Measurements from ENCODE around the gene SMARCB1. TPM values are rescaled to one million over a fixed set of nuclear protein-coding genes. Genes with fewer than 3 reads are reported as not detected.

Gene SMARCB1
- total and polyA plus RNA-seq, 2 donors (not counting 3 experiments of a cell fraction or from before 2014, with no cell fraction given) = 113 to 148 TPM

DNA sequence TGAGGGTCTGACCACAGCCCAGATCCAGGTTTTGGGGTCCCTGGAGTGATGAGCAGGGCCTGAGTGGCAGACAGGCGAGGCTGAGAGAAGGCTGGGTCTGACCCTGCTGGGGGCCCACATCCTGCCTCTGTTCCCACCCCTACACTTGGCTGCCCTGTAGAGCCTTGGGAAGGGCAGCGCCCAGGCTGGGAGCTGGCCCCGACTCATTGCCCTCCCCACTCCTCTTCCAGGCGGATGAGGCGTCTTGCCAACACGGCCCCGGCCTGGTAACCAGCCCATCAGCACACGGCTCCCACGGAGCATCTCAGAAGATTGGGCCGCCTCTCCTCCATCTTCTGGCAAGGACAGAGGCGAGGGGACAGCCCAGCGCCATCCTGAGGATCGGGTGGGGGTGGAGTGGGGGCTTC, 47.1 kb downstream of the SMARCB1 start:
- DNase-seq (ENCODE audit: low read depth, low spot score) = no peak
- Histone ChIP-seq H3K36me3 (ENCODE audit: control insufficient read depth in 2 of 2, extremely low read depth in 1 of 2, insufficient read depth in 2 of 2, low read length in 2 of 2) (peaks cover 12 to 43% of the 10 kb centered on the region in 2 experiments), H3K79me2 (ENCODE audit: control insufficient read depth, insufficient read depth, low read length) (no peaks in the 10 kb centered on the region), H2AFZ (ENCODE audit: low read depth, low read length) (no peak overlapping the region), H3K4me3 (replicated peaks in 1 of 3; ENCODE audit: insufficient read depth in 1 of 3, low read depth in 1 of 3, low read length in 3 of 3) (no peak overlapping the region), H3K27me3 (ENCODE audit: control insufficient read depth in 2 of 2, insufficient read depth in 2 of 2, low read length in 2 of 2) (no peaks in the 10 kb centered on the region), H3K27ac (ENCODE audit: insufficient read depth, low read depth, low read length) (no peak overlapping the region), H3K4me1 (ENCODE audit: control insufficient read depth, extremely low read depth, insufficient read depth, low read length) (peaks cover 2% of the 10 kb centered on the region), H3K9me1 (replicated peaks; ENCODE audit: control insufficient read depth, extremely low read depth, insufficient read depth, low read length) (no peaks in the 10 kb centered on the region), H3K9me3 (replicated peaks; ENCODE audit: control insufficient read depth, insufficient read depth, low read length) (no peaks in the 10 kb centered on the region), H3K9ac (replicated peaks; ENCODE audit: extremely low read depth, insufficient read depth, low read length) (no peak overlapping the region), H3K4me2 (ENCODE audit: insufficient read depth, low read length) (no peak overlapping the region), H4K20me1 (replicated peaks; ENCODE audit: control insufficient read depth, extremely low read depth, insufficient read depth, low read length) (no peaks in the 10 kb centered on the region)
- TSS peak; percentile 19 for BruUV-seq (replicated peaks)
- dilution Hi-C loops (cut with MboI; ENCODE audit: extremely low pct_ligation_motif_present, low sequenced_read_pairs) = no loop called here
- POLR2A ChIA-PET = no interaction called here
- FAIRE-seq = no peak
- intact Hi-C loops (cut with micrococcal nuclease) = no loop called here
- CTCF ChIA-PET = interaction anchor here (1.0 to 2.1 kb wide), 2 partner anchors 10 to 16 kb away, joined by 3 to 14 read pairs; no protein-coding TSS in a partner anchor
- no peak for TF ChIP-seq MYC (IDR thresholded peaks at IDR 0.05; ENCODE audit: low read depth, low read length)
- no peak for TF ChIP-seq POLR2A (IDR thresholded peaks at IDR 0.05; ENCODE audit: low read depth, low read length)
- no peak for TF ChIP-seq JUN (IDR thresholded peaks at IDR 0.05; ENCODE audit: borderline replicate concordance, insufficient read depth, insufficient read length, low read depth)
- TF ChIP-seq, protein P1, sequence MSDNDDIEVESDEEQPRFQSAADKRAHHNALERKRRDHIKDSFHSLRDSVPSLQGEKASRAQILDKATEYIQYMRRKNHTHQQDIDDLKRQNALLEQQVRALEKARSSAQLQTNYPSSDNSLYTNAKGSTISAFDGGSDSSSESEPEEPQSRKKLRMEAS (IDR thresholded peaks at IDR 0.05; ENCODE audit: insufficient read depth, insufficient read length) = no peak
- TF ChIP-seq FOS (IDR thresholded peaks at IDR 0.05; ENCODE audit: borderline replicate concordance, insufficient read depth, low read length) = no peak
- no peak for TF ChIP-seq EZH2 (IDR thresholded peaks at IDR 0.05; ENCODE audit: borderline replicate concordance, low read depth, low read length, severe bottlenecking)
- TF ChIP-seq, protein P2, sequence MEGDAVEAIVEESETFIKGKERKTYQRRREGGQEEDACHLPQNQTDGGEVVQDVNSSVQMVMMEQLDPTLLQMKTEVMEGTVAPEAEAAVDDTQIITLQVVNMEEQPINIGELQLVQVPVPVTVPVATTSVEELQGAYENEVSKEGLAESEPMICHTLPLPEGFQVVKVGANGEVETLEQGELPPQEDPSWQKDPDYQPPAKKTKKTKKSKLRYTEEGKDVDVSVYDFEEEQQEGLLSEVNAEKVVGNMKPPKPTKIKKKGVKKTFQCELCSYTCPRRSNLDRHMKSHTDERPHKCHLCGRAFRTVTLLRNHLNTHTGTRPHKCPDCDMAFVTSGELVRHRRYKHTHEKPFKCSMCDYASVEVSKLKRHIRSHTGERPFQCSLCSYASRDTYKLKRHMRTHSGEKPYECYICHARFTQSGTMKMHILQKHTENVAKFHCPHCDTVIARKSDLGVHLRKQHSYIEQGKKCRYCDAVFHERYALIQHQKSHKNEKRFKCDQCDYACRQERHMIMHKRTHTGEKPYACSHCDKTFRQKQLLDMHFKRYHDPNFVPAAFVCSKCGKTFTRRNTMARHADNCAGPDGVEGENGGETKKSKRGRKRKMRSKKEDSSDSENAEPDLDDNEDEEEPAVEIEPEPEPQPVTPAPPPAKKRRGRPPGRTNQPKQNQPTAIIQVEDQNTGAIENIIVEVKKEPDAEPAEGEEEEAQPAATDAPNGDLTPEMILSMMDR (IDR thresholded peaks at IDR 0.05; ENCODE audit: extremely low read depth in 1 of 2, insufficient read depth in 1 of 2, low read depth in 1 of 2, low read length in 2 of 2) = no peak
- TF ChIP-seq GATA2 (IDR thresholded peaks at IDR 0.05; ENCODE audit: insufficient read depth, insufficient read length, low read depth, low read length) = no peak
- no peak for TF ChIP-seq POLR2AphosphoS5 (IDR thresholded peaks at IDR 0.05; ENCODE audit: insufficient read depth, low read depth, low read length)

All from endothelial cell of umbilical vein (primary cell).